Activated CD8-positive, alpha-beta memory T cell treated with anti-CD3 and anti-CD28 coated beads, Interleukin-2, amount 50 U/mL, for 1 hour (primary cell): ENCODE measurements around the gene PLA2G6.
"Not testable (repeated sequence)": the region's sequence is repeated elsewhere in the genome, so short reads cannot be mapped to it uniquely, and the experiment has no call there.

Experiments used
- DNase-seq: peaks from one replicate; pipeline ENCODE4 v3.0.0-alpha.2; 2020; ENCODE audit errors: extremely low read depth

Gene PLA2G6

GRCh38 chr22:38164551-38164918 lies 17.1 kb downstream of the PLA2G6 start:
- DNase-seq = no peak

- no peak for DNase-seq
Measured at GRCh38 chr22:38163844-38164550, 17.6 kb downstream of the PLA2G6 start.

- DNase-seq = no peak
Measured at GRCh38 chr22:38162881-38163843, 18.5 kb downstream of the PLA2G6 start.

GRCh38 chr22:38155703-38156102 lies 25.9 kb downstream of the PLA2G6 start:
- no peak for DNase-seq

GRCh38 chr22:38154563-38154915 lies 27.1 kb downstream of the PLA2G6 start:
- not testable (repeated sequence) for DNase-seq

- DNase-seq = no peak
Measured at GRCh38 chr22:38153821-38154562, 27.6 kb downstream of the PLA2G6 start.

- no peak for DNase-seq
Measured at GRCh38 chr22:38151126-38151500, 30.5 kb downstream of the PLA2G6 start.

GRCh38 chr22:38148245-38148644 lies 33.4 kb downstream of the PLA2G6 start:
- no peak for DNase-seq

- DNase-seq = not testable (repeated sequence)
Measured at GRCh38 chr22:38146166-38146565, 35.5 kb downstream of the PLA2G6 start.

GRCh38 chr22:38144025-38144405 lies 37.6 kb downstream of the PLA2G6 start:
- DNase-seq = no peak

GRCh38 chr22:38142606-38143005 lies 39.0 kb downstream of the PLA2G6 start:
- no peak for DNase-seq

GRCh38 chr22:38141217-38141973 lies 40.2 kb downstream of the PLA2G6 start:
- DNase-seq = no peak

- DNase-seq = no peak
Measured at GRCh38 chr22:38139901-38140300, 41.7 kb downstream of the PLA2G6 start.

GRCh38 chr22:38138961-38139360 lies 42.7 kb downstream of the PLA2G6 start:
- DNase-seq = no peak

- DNase-seq = no peak
Measured at GRCh38 chr22:38137876-38138687, 43.5 kb downstream of the PLA2G6 start.

GRCh38 chr22:38136607-38137006 lies 45.0 kb downstream of the PLA2G6 start:
- no peak for DNase-seq

GRCh38 chr22:38135133-38135706 lies 46.4 kb downstream of the PLA2G6 start:
- DNase-seq = no peak

GRCh38 chr22:38133331-38133730 lies 48.3 kb downstream of the PLA2G6 start:
- no peak for DNase-seq

- no peak for DNase-seq
Measured at GRCh38 chr22:38132794-38133193, 48.8 kb downstream of the PLA2G6 start.

GRCh38 chr22:38132136-38132535 lies 49.5 kb downstream of the PLA2G6 start:
- DNase-seq = no peak
